ENCODE data around the gene KIF13A. TPM values are rescaled to one million over a fixed set of nuclear protein-coding genes. Genes with fewer than 3 reads are reported as not detected.

The KIF13A gene
- total and polyA plus RNA-seq, 2 experiments from 2014 or later = 8.4 to 28.2 TPM

- TF ChIP-seq ZNF462 (CRISPR knock-in tag; IDR thresholded peaks at IDR 0.05) (no peak), CREB1 (CRISPR knock-in tag; IDR thresholded peaks at IDR 0.05; ENCODE audit: low read depth) (no peak), STAT1 (IDR thresholded peaks at IDR 0.05; ENCODE audit: unreplicated experiment) (no peak)
These were observed 7.1 kb downstream of the KIF13A start (continued) for GRCh38 chr6:17980329-17980728.

GRCh38 chr6:17979479-17979878, 8.0 kb downstream of the KIF13A start:
- Histone ChIP-seq H2AFZ (no peak overlapping the region), H3K27me3 (ENCODE audit: insufficient read depth) (no peaks in the 10 kb centered on the region), H3K79me2 (replicated peaks; ENCODE audit: insufficient read depth) (peaks cover 89% of the 10 kb centered on the region), H3K4me1 (ENCODE audit: insufficient read depth) (peaks cover 16% of the 10 kb centered on the region), H3F3A (replicated peaks; ENCODE audit: low read depth) (no peaks in the 10 kb centered on the region), H3K36me3 (ENCODE audit: insufficient read depth) (peaks cover 3% of the 10 kb centered on the region; the same call in 1 of the 2 replicates), H3K4me3 (no peak overlapping the region), H3K27ac (ENCODE audit: low read depth) (no peak overlapping the region), H3K4me2 (no peak overlapping the region), H4K20me1 (replicated peaks; ENCODE audit: insufficient read depth) (no peaks in the 10 kb centered on the region; the same call in none of the 2 replicates), H3K9me2 (ENCODE audit: insufficient read depth) (no peaks in the 10 kb centered on the region)
- DNase-seq (ENCODE audit: low spot score) (no peak), ATAC-seq (no peak)
- H3K9me3 Mint-ChIP-seq = peaks cover 2% of the 10 kb centered on the region; the same call in 1 of the 3 replicates
- H3K4me3 Mint-ChIP-seq = no peak overlapping the region
- H3K27me3 Mint-ChIP-seq (ENCODE audit: insufficient read depth, low read depth, poor library complexity) = peaks cover 2% of the 10 kb centered on the region
- peaks cover 21% of the 10 kb centered on the region for H3K4me1 Mint-ChIP-seq
- H3K36me3 Mint-ChIP-seq (ENCODE audit: low read depth) = peaks cover 18% of the 10 kb centered on the region; the same call in 2 of the 3 replicates
- H3K27ac Mint-ChIP-seq = no peak overlapping the region
- TF ChIP-seq ZNF331 (CRISPR knock-in tag; IDR thresholded peaks at IDR 0.05; ENCODE audit: low read depth) (no peak), ZNF462 (CRISPR knock-in tag; IDR thresholded peaks at IDR 0.05) (no peak), ETS1 (IDR thresholded peaks at IDR 0.05) (no peak)

Measured in GM23338 (cell line).